ENCODE data around the gene FAM107B. TPM values are rescaled to one million over a fixed set of nuclear protein-coding genes. Genes with fewer than 3 reads are reported as not detected.
A peak's percentile ranks its signal among the peaks of the same experiment; 100 is the strongest.

FAM107B gene
- total RNA-seq, 1 experiment from 2014 or later = 24.5 TPM

DNA sequence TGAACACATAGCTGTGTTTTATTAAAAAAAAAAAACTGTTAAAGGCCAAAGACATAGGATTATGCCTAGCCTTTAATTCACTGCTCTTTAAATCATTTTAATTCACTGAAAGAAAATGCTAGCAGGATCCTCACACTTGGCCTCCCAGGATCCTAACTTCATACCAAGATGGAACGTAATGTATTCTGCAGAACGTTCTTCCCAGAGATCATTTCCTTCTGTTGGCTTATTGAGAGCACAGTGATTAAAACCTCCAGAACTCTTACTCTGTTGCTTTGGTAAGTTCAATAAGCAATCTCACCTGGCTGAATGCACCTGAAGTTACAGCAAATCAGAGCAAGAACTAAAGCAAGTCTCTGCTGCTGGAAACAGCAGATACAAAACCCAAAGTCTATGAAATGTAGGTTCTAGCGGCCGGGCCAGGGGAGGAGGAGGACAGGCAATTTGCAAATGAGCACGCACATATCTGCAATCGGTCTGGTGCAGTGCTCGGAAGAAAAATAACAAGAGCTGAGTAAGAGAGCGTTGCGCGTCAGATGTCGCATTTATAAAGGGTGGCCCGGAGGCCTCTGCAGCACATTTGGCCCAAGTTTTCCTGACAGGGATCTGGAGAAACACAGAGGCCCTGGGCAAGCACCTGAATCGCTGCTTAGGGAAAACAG is 193.9 kb downstream of the FAM107B start:
- H3K27ac ChIP-seq (ENCODE audit: insufficient read length, low read depth, low read length) = no peak overlapping the region

More for the DNA sequence above, 193.9 kb downstream of the FAM107B start:
- H2BK12ac ChIP-seq (ENCODE audit: insufficient read length, low read depth, low read length) = no peak overlapping the region
- H3K27ac Mint-ChIP-seq = peak overlapping the region in 2 of 3 experiments; percentile 15 to 23; a peak in 2 of 7 replicates
- no peak overlapping the region for H4K91ac ChIP-seq (ENCODE audit: insufficient read length, low read depth, low read length)
- H3K23ac ChIP-seq (ENCODE audit: insufficient read length, low read depth, low read length) = no peak overlapping the region
- no peak overlapping the region for H2BK5ac ChIP-seq (ENCODE audit: insufficient read length, low read length)
- no CpG with 5 or more reads among the region's 13 CpGs for WGBS (ENCODE audit: extremely low coverage, insufficient read length, low lambda C conversion rate)
- H2BK15ac ChIP-seq (ENCODE audit: low read depth, low read length) = no peak overlapping the region
- no peaks in the 10 kb centered on the region for H4K20me1 ChIP-seq (ENCODE audit: control insufficient read depth, insufficient read depth, insufficient read length)
- no peak overlapping the region for H4K5ac ChIP-seq (ENCODE audit: insufficient read length, low read depth, low read length)
- H3T11ph ChIP-seq (ENCODE audit: low read length) = no peak overlapping the region
- H3K56ac ChIP-seq (ENCODE audit: insufficient read length, low read depth, low read length) = no peak overlapping the region
- peaks cover 6% of the 10 kb centered on the region; the same call in 1 of the 2 replicates for H3K79me2 ChIP-seq (ENCODE audit: insufficient read depth, low read length)
- H3K14ac ChIP-seq (ENCODE audit: insufficient read depth, low read length) = no peak overlapping the region; the same call in 1 of the 2 replicates
- no peaks in the 10 kb centered on the region for H3K27me3 ChIP-seq (ENCODE audit: insufficient read depth, low read length)
- no peak overlapping the region for H2AK5ac ChIP-seq (ENCODE audit: insufficient read length, low read length)
- H3K4me2 ChIP-seq (ENCODE audit: insufficient read depth, insufficient read length, low read length) = no peak overlapping the region
- H2AFZ ChIP-seq (ENCODE audit: low read length) = no peak overlapping the region
- H3K36me3 Mint-ChIP-seq (ENCODE audit: insufficient read depth in 1 of 3, low read depth in 3 of 3) = peaks cover 0 to 3% (median 2%) of the 10 kb centered on the region in 3 experiments; a peak in 4 of 7 replicates
- H3K4me1 Mint-ChIP-seq = peaks cover 45 to 59% of the 10 kb centered on the region in 2 experiments
- H3K4me1 ChIP-seq (ENCODE audit: insufficient read depth, low read length) = peaks cover 5% of the 10 kb centered on the region; the same call in 1 of the 2 replicates
- H3K79me1 ChIP-seq (ENCODE audit: insufficient read depth, low read depth, low read length, poor library complexity, severe bottlenecking) = peaks cover 3% of the 10 kb centered on the region
- H3K27me3 Mint-ChIP-seq (ENCODE audit: low read depth) = no peaks in the 10 kb centered on the region
- TF ChIP-seq CTCF (conservative IDR thresholded peaks at IDR 0.05) = no peak
- no peak overlapping the region for H2BK120ac ChIP-seq (ENCODE audit: low read depth, low read length, poor library complexity, severe bottlenecking)
- no peaks in the 10 kb centered on the region for H3K9me3 Mint-ChIP-seq
- H3K18ac ChIP-seq (ENCODE audit: insufficient read length, low read depth, low read length) = no peak overlapping the region
- H3K4me3 Mint-ChIP-seq = no peak overlapping the region
- H3K9ac ChIP-seq (ENCODE audit: extremely low read depth, insufficient read length, low read length) = no peak overlapping the region
- no peak overlapping the region for H3K4ac ChIP-seq (ENCODE audit: low read depth, low read length)
- no peak overlapping the region for H2BK20ac ChIP-seq (ENCODE audit: low read depth, low read length, poor library complexity, severe bottlenecking)
- no peaks in the 10 kb centered on the region for H3K23me2 ChIP-seq (ENCODE audit: insufficient read length, low read depth, low read length, poor library complexity, severe bottlenecking)
- no peaks in the 10 kb centered on the region for H3K9me3 ChIP-seq (ENCODE audit: control insufficient read depth, low read depth, low read length)
- no peak overlapping the region for H4K8ac ChIP-seq (replicated peaks; ENCODE audit: insufficient read length, low read depth, low read length)
- DNase-seq = no peak

Measured in H9 (cell line).